AG09319 (cell line): ENCODE data around the gene PPARD.

ENCODE experiments used
- DNase-seq: peaks from one replicate; pipeline ENCODE4 v3.0.0-alpha.2; 2010; ENCODE audit warnings: low read depth; ENCODE audit errors: extremely low read depth
- CTCF ChIP-seq: IDR thresholded peaks from 2 replicates; pipeline ENCODE4 v1.5.1; 2011; ENCODE audit warnings: low read depth, mild to moderate bottlenecking, inconsistent platforms, low read length, moderate library complexity

Gene PPARD

GRCh38 chr6:35370785-35371493 is 28.6 kb downstream of the PPARD start:
- no peak for TF ChIP-seq CTCF
- DNase-seq: no peak

GRCh38 chr6:35371494-35372262 is 29.3 kb downstream of the PPARD start:
- no peak for TF ChIP-seq CTCF
- DNase-seq: no peak

GRCh38 chr6:35372633-35373032 is 30.3 kb downstream of the PPARD start:
- no peak for TF ChIP-seq CTCF
- DNase-seq: no peak

GRCh38 chr6:35376281-35376680 is 33.9 kb downstream of the PPARD start:
- DNase-seq: no peak
- TF ChIP-seq CTCF: no peak

- no peak for TF ChIP-seq CTCF
Measured at GRCh38 chr6:35377002-35377401, 34.6 kb downstream of the PPARD start.

GRCh38 chr6:35378261-35378660 is 35.9 kb downstream of the PPARD start:
- TF ChIP-seq CTCF: no peak
- DNase-seq: no peak

More at GRCh38 chr6:35377002-35377401, 34.6 kb downstream of the PPARD start:
- DNase-seq: no peak

GRCh38 chr6:35381132-35381531 is 38.8 kb downstream of the PPARD start:
- TF ChIP-seq CTCF: no peak
- no peak for DNase-seq
